K562 treated with DMSO at 1 percent for 48 hours (cell line): Measurements from ENCODE around the gene NUP205. TPM values are rescaled to one million over a fixed set of nuclear protein-coding genes. Genes with fewer than 3 reads are reported as not detected.

Experiments
- total RNA-seq: library from RNA; unstranded; fragments of 300-600 nt; gene quantifications from 2 replicates; pipeline ENCODE4 v1.2.3, GENCODE V29; 2022; ENCODE audit warnings: low replicate concordance; ENCODE audit errors: extremely low read depth

NUP205 gene, protein sequence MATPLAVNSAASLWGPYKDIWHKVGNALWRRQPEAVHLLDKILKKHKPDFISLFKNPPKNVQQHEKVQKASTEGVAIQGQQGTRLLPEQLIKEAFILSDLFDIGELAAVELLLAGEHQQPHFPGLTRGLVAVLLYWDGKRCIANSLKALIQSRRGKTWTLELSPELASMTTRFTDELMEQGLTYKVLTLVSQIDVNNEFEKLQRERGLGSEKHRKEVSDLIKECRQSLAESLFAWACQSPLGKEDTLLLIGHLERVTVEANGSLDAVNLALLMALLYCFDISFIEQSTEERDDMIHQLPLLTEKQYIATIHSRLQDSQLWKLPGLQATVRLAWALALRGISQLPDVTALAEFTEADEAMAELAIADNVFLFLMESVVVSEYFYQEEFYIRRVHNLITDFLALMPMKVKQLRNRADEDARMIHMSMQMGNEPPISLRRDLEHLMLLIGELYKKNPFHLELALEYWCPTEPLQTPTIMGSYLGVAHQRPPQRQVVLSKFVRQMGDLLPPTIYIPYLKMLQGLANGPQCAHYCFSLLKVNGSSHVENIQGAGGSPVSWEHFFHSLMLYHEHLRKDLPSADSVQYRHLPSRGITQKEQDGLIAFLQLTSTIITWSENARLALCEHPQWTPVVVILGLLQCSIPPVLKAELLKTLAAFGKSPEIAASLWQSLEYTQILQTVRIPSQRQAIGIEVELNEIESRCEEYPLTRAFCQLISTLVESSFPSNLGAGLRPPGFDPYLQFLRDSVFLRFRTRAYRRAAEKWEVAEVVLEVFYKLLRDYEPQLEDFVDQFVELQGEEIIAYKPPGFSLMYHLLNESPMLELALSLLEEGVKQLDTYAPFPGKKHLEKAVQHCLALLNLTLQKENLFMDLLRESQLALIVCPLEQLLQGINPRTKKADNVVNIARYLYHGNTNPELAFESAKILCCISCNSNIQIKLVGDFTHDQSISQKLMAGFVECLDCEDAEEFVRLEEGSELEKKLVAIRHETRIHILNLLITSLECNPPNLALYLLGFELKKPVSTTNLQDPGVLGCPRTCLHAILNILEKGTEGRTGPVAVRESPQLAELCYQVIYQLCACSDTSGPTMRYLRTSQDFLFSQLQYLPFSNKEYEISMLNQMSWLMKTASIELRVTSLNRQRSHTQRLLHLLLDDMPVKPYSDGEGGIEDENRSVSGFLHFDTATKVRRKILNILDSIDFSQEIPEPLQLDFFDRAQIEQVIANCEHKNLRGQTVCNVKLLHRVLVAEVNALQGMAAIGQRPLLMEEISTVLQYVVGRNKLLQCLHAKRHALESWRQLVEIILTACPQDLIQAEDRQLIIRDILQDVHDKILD (N-terminal part only)
- not detected in 2 replicates for total RNA-seq

DNA sequence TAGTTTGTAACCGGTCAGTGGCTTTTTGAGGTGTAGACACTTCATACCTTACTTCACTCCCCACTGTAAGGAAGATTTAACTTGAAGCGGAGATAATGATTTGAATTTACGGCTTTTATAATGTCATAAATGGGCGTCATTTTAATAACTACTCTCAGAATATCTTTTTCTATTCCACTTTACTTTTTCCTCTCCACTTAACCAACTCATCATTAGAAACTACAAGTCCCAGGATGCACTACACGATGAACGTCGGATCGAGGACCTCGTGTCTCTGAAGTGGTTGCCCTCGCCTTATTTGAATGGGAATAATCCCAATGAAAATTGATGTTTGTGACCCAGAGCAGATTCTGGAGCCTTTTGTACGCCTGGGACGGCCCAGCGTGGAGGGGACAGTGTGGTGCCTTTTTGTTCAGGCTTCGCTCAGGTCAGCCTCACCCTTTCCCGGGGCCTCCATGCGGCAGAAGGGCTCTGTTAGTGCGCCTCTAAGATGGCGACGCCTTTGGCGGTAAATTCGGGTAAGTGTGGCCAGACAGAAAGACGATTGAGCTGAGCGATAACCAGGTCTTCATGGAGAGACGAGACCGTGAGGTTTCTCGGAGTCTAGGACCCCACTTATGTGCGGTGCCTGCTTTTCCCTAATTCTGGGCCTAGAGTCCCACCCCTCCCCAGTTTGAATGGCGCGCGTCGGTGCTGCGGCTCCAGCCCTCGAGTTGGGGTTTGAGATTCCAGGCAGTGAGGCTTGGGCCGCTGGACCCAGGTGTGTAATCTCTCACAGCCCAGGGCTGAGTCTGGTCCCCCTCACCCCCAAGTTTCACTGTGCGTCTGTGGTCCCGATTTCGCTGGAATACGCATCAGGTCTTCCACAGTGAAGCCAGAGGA, at the start of gene NUP205:
NUP205 (plus strand) TSS at position 463 of the 882 bp plus-strand sequence; CDS start at position 491, 28 bp downstream.

DNA sequence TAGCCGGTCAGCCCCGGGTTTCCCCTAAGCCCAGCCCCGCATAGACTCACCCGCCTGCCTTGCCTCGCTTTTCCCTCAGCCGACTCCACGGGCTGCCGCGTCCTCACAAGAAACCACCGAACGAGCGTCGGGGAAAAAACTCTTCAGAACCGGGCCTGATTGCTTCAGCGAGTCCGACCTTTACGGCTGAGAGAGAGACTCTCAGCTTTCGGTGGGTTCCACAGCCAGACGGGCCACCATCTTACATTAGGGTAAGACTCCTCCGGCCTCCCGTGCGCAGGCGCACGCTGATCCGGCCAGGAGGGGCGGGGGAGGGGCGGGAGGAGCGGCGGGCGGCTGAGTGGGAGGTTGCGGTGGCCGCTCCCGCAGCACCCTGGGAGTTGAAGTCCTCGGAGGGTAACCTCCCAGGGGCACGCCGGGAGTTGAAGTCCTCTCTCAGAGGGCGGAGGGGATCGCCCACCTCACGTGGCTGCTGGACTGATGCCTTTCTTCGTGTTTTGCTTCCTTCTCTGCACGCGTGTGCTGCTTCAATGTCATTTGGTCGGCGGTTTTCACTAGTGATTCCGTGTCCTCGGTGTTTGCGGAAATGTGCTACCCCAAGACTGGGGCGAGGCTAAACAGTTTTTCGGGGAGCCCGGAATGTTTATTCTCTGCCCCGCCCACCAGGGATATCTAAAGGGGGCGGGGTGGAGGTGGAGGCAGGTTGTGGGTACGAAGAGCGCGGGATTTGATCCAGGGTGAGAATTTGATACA, 47.7 kb upstream of the NUP205 start, which contains the start of gene CNOT4:
CNOT4 (minus strand) TSS at position 264 of the 753 bp plus-strand sequence. CDS start 71,771 bp downstream, outside the sequence.

DNA sequence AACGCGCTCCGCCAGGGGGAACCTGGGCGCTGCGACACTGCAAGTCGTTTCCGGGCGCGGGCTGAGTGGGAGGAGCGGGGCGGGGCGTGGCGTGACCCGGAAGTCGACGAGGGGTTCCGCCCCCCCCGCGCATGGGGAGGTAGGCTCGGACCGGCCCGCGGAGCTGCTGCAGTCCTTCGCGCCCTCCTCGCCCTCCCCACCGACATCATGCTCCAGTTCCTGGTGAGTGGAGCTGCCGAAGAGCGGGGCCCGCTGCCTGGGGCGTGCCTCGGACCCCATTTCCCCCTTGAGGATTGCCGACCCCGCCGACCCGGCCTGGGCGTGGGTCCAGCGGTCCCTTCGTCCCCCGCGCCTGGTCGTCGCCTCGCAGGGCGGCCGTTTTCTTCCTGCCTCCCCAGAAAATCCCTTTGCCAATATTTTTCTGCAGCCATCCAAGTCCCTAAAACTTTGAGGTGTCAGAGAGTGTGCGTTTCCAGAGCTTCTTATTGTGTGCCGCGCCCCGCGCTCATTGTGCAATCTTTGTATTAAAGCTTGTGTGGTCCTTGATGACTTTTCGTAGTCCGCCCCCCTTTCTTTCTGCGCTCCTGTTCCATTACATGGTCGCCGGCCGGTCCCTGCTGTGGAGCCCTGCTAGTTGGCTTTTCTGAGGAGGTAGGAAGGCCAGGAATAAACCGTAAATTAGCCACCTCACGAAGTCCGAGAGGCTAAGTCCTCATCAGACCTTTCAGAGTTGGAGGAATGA, 104.8 kb downstream of the NUP205 start, which contains the start of gene STMP1:
STMP1 (plus strand) TSS at position 142 of the 742 bp plus-strand sequence.

Other genes starting within 250 kb of the NUP205 start
- not detected in 2 replicates for gene CNOT4, start 47.8 kb upstream of the NUP205 start, total RNA-seq
- not detected in 2 replicates for gene STMP1, start 104.6 kb downstream of the NUP205 start, total RNA-seq
- not detected in 2 replicates for gene SLC13A4, start 170.3 kb downstream of the NUP205 start, total RNA-seq
- not detected in 2 replicates for gene FAM180A, start 190.9 kb downstream of the NUP205 start, total RNA-seq